Measurements from ENCODE around the gene ZMAT5.

Gene ZMAT5

GRCh38 chr22:29787371-29787980 is 20.7 kb upstream of the ZMAT5 start:
- no peak for DNase-seq (ENCODE audit: low read depth, low spot score)

- no peak for DNase-seq (ENCODE audit: low read depth, low spot score)
These were observed 19.2 kb upstream of the ZMAT5 start for GRCh38 chr22:29786031-29786430.

- DNase-seq (ENCODE audit: low read depth, low spot score): no peak
These were observed 17.9 kb upstream of the ZMAT5 start for GRCh38 chr22:29784451-29785361.

- DNase-seq (ENCODE audit: low read depth, low spot score): no peak
These were observed 15.4 kb upstream of the ZMAT5 start for GRCh38 chr22:29782061-29782845.

GRCh38 chr22:29780748-29781676 is 14.2 kb upstream of the ZMAT5 start:
- DNase-seq (ENCODE audit: low read depth, low spot score): no peak

- DNase-seq (ENCODE audit: low read depth, low spot score): no peak
These were observed 13.4 kb upstream of the ZMAT5 start for GRCh38 chr22:29780220-29780619.

GRCh38 chr22:29773233-29773632 is 6.4 kb upstream of the ZMAT5 start:
- no peak for DNase-seq (ENCODE audit: low read depth, low spot score)

- DNase-seq (ENCODE audit: low read depth, low spot score): no peak
These were observed 5.4 kb upstream of the ZMAT5 start for GRCh38 chr22:29772170-29772641.

- no peak for DNase-seq (ENCODE audit: low read depth, low spot score)
These were observed 3.0 kb upstream of the ZMAT5 start for GRCh38 chr22:29769723-29770321.

GRCh38 chr22:29768052-29768693 is 1.4 kb upstream of the ZMAT5 start:
- no peak for DNase-seq (ENCODE audit: low read depth, low spot score)

- peak; percentile 57 for DNase-seq (ENCODE audit: low read depth, low spot score)
These were observed 604 bp upstream of the ZMAT5 start, which contains the start of gene UQCR10 for GRCh38 chr22:29767171-29768051. UQCR10 (plus strand) TSS chr22:29767369; CDS start chr22:29767399, 30 bp downstream.

GRCh38 chr22:29765905-29766631 is 739 bp downstream of the ZMAT5 start:
- no peak for DNase-seq (ENCODE audit: low read depth, low spot score)

- DNase-seq (ENCODE audit: low read depth, low spot score): no peak
These were observed 4.5 kb downstream of the ZMAT5 start for GRCh38 chr22:29762263-29762662.

GRCh38 chr22:29758959-29759358 is 7.8 kb downstream of the ZMAT5 start:
- no peak for DNase-seq (ENCODE audit: low read depth, low spot score)

GRCh38 chr22:29758068-29758622 is 8.7 kb downstream of the ZMAT5 start:
- DNase-seq (ENCODE audit: low read depth, low spot score): no peak

- no peak for DNase-seq (ENCODE audit: low read depth, low spot score)
These were observed 9.7 kb downstream of the ZMAT5 start for GRCh38 chr22:29757096-29757495.

- DNase-seq (ENCODE audit: low read depth, low spot score): no peak
These were observed 10.5 kb downstream of the ZMAT5 start for GRCh38 chr22:29756341-29756740.

- DNase-seq (ENCODE audit: low read depth, low spot score): no peak
These were observed 10.9 kb downstream of the ZMAT5 start for GRCh38 chr22:29755889-29756288.

Data from iPS DF 19.7 (cell line).